ENCODE data around the gene OTOP2.
A peak's percentile ranks its signal among the peaks of the same experiment; 100 is the strongest.

Gene OTOP2

DNA sequence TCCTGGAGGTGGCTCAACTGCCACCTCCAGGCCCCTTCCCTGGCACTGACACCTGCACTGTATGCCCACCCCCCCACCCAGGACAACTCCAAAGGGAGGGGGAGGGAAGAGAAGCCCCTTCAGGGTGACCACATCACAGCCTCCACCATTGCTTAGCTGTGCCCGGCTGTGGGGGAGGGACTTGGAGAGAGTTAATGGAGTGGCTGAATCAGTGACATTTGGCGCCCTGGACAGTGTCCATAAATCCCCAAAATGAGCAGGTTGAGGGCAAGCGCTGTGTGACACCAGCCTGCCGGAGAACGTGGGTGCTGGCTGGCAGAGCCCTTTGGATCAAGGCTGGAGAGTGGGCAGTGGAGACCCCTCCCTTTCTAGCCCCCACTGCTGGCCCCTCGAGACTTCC, 1.9 kb upstream of the OTOP2 start:
- ATAC-seq: no peak
- TF ChIP-seq ISL1 (CRISPR knock-in tag; IDR thresholded peaks at IDR 0.05) (no peak), CSRNP3 (CRISPR knock-in tag; IDR thresholded peaks at IDR 0.05) (no peak), ZFP3 (CRISPR knock-in tag; IDR thresholded peaks at IDR 0.05) (no peak), ZFP30 (CRISPR knock-in tag; IDR thresholded peaks at IDR 0.05) (no peak), ZNF565 (CRISPR knock-in tag; conservative IDR thresholded peaks at IDR 0.05; ENCODE audit: low read depth) (no peak), TCF4 (CRISPR knock-in tag; IDR thresholded peaks at IDR 0.05; ENCODE audit: borderline replicate concordance) (no peak), ZNF8 (CRISPR knock-in tag; IDR thresholded peaks at IDR 0.05) (no peak), BACH2 (CRISPR knock-in tag; IDR thresholded peaks at IDR 0.05; ENCODE audit: borderline replicate concordance) (no peak), TSHZ2 (CRISPR knock-in tag; IDR thresholded peaks at IDR 0.05) (no peak), CREB5 (CRISPR knock-in tag; IDR thresholded peaks at IDR 0.05; ENCODE audit: low read depth) (no peak), PATZ1 (CRISPR knock-in tag; IDR thresholded peaks at IDR 0.05; ENCODE audit: borderline replicate concordance) (no peak), OSR1 (CRISPR knock-in tag; IDR thresholded peaks at IDR 0.05) (no peak), CSDC2 (CRISPR knock-in tag; IDR thresholded peaks at IDR 0.05) (no peak), TOX (CRISPR knock-in tag; IDR thresholded peaks at IDR 0.05; ENCODE audit: borderline replicate concordance) (no peak), ESRRG (CRISPR knock-in tag; IDR thresholded peaks at IDR 0.05) (no peak), GLIS3 (CRISPR knock-in tag; IDR thresholded peaks at IDR 0.05) (no peak), ZNF70 (CRISPR knock-in tag; IDR thresholded peaks at IDR 0.05) (no peak)
- TF ChIP-seq, protein P1, sequence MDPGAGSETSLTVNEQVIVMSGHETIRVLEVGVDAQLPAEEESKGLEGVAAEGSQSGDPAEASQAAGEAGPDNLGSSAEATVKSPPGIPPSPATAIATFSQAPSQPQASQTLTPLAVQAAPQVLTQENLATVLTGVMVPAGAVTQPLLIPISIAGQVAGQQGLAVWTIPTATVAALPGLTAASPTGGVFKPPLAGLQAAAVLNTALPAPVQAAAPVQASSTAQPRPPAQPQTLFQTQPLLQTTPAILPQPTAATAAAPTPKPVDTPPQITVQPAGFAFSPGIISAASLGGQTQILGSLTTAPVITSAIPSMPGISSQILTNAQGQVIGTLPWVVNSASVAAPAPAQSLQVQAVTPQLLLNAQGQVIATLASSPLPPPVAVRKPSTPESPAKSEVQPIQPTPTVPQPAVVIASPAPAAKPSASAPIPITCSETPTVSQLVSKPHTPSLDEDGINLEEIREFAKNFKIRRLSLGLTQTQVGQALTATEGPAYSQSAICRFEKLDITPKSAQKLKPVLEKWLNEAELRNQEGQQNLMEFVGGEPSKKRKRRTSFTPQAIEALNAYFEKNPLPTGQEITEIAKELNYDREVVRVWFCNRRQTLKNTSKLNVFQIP (CRISPR knock-in tag; IDR thresholded peaks at IDR 0.05; ENCODE audit: borderline replicate concordance, low read depth): no peak

DNA sequence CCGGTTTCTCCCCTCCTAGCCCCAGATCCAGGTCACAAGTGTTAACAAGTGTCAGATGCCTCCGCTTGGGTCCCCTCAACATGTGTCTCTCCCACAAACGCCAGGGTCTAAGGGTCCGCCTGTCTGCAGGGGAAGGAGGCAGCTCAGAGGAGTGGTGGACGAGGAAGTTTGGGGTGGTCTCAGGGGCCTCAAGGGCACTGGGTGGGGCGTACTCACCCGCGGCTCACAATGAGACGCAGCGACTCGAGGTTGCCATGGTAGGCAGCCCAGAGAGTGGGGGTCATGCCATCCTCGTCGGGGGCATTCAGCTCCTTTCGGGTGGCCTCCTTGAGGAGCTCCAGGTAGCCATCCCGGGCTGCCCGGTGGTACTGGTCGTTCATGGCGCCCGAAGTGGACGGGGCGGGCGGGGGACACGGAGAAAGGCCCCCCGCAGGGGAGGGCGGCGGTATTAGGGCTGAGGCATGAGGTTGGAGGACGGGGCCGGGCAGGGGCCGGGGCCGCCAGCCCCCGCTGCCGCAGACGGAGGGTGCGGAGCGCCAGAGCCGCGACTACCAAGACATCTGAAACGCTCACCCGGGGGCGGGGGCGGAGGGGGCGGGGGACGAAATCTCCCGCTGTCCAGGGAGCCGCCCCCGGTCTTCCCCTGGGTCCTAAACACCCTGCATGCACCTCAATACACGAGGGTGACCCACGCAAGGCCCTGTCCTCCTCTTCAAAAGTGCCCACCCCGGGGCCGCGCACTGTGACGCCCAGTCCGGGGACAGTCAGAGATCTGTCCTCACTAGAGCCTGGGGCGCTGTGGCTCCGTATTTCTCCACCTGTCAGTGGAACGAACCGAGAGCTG, 1.2 kb upstream of the OTOP2 start, which contains the start of gene USH1G:
Gene USH1G (minus strand): TSS at position 562 of the 844 bp plus-strand sequence. CDS start 182 bp downstream, at position 380.
- TF ChIP-seq ZNF565 (CRISPR knock-in tag; conservative IDR thresholded peaks at IDR 0.05; ENCODE audit: low read depth) (no peak), ZNF70 (CRISPR knock-in tag; IDR thresholded peaks at IDR 0.05) (no peak), ZC3H10 (CRISPR knock-in tag; IDR thresholded peaks at IDR 0.05) (no peak), PATZ1 (CRISPR knock-in tag; IDR thresholded peaks at IDR 0.05; ENCODE audit: borderline replicate concordance) (no peak)
- peak; percentile 43 for ATAC-seq
